ENCODE data around the gene R3HDM4.
"Not testable (repeated sequence)": the region's sequence is repeated elsewhere in the genome, so short reads cannot be mapped to it uniquely, and the experiment has no call there.

The R3HDM4 gene

GRCh38 chr19:890831-891230, 22.2 kb downstream of the R3HDM4 start:
- no peak for DNase-seq

- DNase-seq: no peak
Measured at GRCh38 chr19:889662-890295, 23.2 kb downstream of the R3HDM4 start.

- peak; percentile 63 for DNase-seq
Measured at GRCh38 chr19:888581-889385, 24.2 kb downstream of the R3HDM4 start.

- no peak for DNase-seq
Measured at GRCh38 chr19:887599-887998, 25.4 kb downstream of the R3HDM4 start.

GRCh38 chr19:887072-887471, 25.9 kb downstream of the R3HDM4 start:
- DNase-seq: no peak

GRCh38 chr19:885536-886224, 27.3 kb downstream of the R3HDM4 start:
- DNase-seq: no peak

GRCh38 chr19:884420-885211, 28.4 kb downstream of the R3HDM4 start:
- no peak for DNase-seq

- no peak for DNase-seq
Measured at GRCh38 chr19:883661-884211, 29.3 kb downstream of the R3HDM4 start.

- no peak for DNase-seq
Measured at GRCh38 chr19:882871-883497, 30.0 kb downstream of the R3HDM4 start.

- no peak for DNase-seq
Measured at GRCh38 chr19:881385-882071, 31.5 kb downstream of the R3HDM4 start.

- DNase-seq: no peak
Measured at GRCh38 chr19:879711-880438, 33.1 kb downstream of the R3HDM4 start.

- DNase-seq: not testable (repeated sequence)
Measured at GRCh38 chr19:878751-879561, 34.1 kb downstream of the R3HDM4 start.

- DNase-seq: not testable (repeated sequence)
Measured at GRCh38 chr19:877992-878660, 34.9 kb downstream of the R3HDM4 start.

GRCh38 chr19:876780-877314, 36.2 kb downstream of the R3HDM4 start:
- no peak for DNase-seq

- DNase-seq: no peak
Measured at GRCh38 chr19:876089-876488, 36.9 kb downstream of the R3HDM4 start.

- DNase-seq: no peak
Measured at GRCh38 chr19:875265-875879, 37.6 kb downstream of the R3HDM4 start.

- no peak for DNase-seq
Measured at GRCh38 chr19:873561-874041, 39.4 kb downstream of the R3HDM4 start.

GRCh38 chr19:873084-873483, 39.9 kb downstream of the R3HDM4 start:
- peak; percentile 78 for DNase-seq
